CD8-positive, alpha-beta memory T cell (primary cell): ENCODE results near the gene KLC4. TPM values are rescaled to one million over a fixed set of nuclear protein-coding genes. Genes with fewer than 3 reads are reported as not detected.

ENCODE experiments used
- CTCF ChIA-PET: fragments of 350-600 bp; sonication (Branson Sonifier 250); formaldehyde crosslinking; loops from one replicate; lab custom pipeline; 2021; ENCODE audit warnings: antibody characterized with exemption; lab: Charles Lee
- POLR2A ChIA-PET: fragments of 350-600 bp; sonication (Branson Sonifier 250); formaldehyde crosslinking; loops from one replicate; lab custom pipeline; 2021; ENCODE audit warnings: antibody characterized with exemption; lab: Charles Lee
- DNase-seq, 5 donors: peaks; one replicate each; pipeline versions ENCODE4 v3.0.0 to v3.0.0-alpha.2; 2020 to 2022; ENCODE audit warnings: mixed read lengths in 1 of 5
- H3K27ac ChIP-seq: one replicate; pipeline ENCODE4 v1.7.0; 2013; ENCODE audit warnings: low read depth, mild to moderate bottlenecking, low read length, moderate library complexity
- H3K27me3 ChIP-seq: 2 replicates; pipeline ENCODE4 v1.7.0; 2013; ENCODE audit warnings: low read length, mild to moderate bottlenecking; ENCODE audit not compliant: insufficient read depth, poor library complexity, severe bottlenecking
- H3K36me3 ChIP-seq: 2 replicates; pipeline ENCODE4 v1.7.0; 2013; ENCODE audit warnings: mild to moderate bottlenecking, low read length, moderate library complexity; ENCODE audit not compliant: insufficient read depth
- H3K4me1 ChIP-seq: 2 replicates; pipeline ENCODE4 v1.7.0; 2013; ENCODE audit warnings: mild to moderate bottlenecking, low read length, moderate library complexity; ENCODE audit not compliant: insufficient read depth
- H3K4me3 ChIP-seq: 2 replicates; pipeline ENCODE4 v1.7.0; 2013; ENCODE audit warnings: mild to moderate bottlenecking, low read length
- H3K9me3 ChIP-seq: 2 replicates; pipeline ENCODE4 v1.7.0; 2013; ENCODE audit warnings: mild to moderate bottlenecking, low read length
- H3K27ac Mint-ChIP-seq, 8 donors: one replicate each; pipeline ENCODE4 v1.8.0; 2020 to 2021; ENCODE audit warnings: mixed read lengths in 8 of 8, mild to moderate bottlenecking in 6 of 8, inconsistent platforms in 3 of 8, moderate library complexity in 3 of 8
- H3K27me3 Mint-ChIP-seq, 2 donors: one replicate each; pipeline ENCODE4 v1.8.0; 2020 to 2021; ENCODE audit warnings: mixed read lengths in 2 of 2, mild to moderate bottlenecking in 1 of 2, moderate library complexity in 1 of 2
- H3K36me3 Mint-ChIP-seq, 3 donors: one replicate each; pipeline ENCODE4 v1.8.0; 2020 to 2021; ENCODE audit warnings: mixed read lengths in 3 of 3, inconsistent platforms in 1 of 3, mild to moderate bottlenecking in 1 of 3
- H3K4me1 Mint-ChIP-seq, 3 donors: one replicate each; pipeline ENCODE4 v1.8.0; 2020 to 2021; ENCODE audit warnings: mixed read lengths in 3 of 3, inconsistent platforms in 1 of 3, mild to moderate bottlenecking in 1 of 3
- H3K4me3 Mint-ChIP-seq, 7 donors: one replicate each; pipeline ENCODE4 v1.8.0; 2020 to 2021; ENCODE audit warnings: mixed read lengths in 7 of 7, mild to moderate bottlenecking in 6 of 7, moderate library complexity in 4 of 7, inconsistent platforms in 2 of 7
- H3K9me3 Mint-ChIP-seq, 5 donors: one replicate each; pipeline ENCODE4 v1.8.0; 2020 to 2022; ENCODE audit warnings: mixed read lengths in 5 of 5, mild to moderate bottlenecking in 3 of 5, moderate library complexity in 2 of 5, inconsistent platforms in 1 of 5
- polyA plus RNA-seq: library from polyadenylated mRNA; unstranded; fragments of 300-500 nt; fragmentation: Illumina TruSeq; gene quantifications from one replicate; pipeline ENCODE4 v1.2.3, GENCODE V29; 2021
- total RNA-seq, 2 experiments: library from RNA; stranded (reverse); gene quantifications; one replicate each; pipeline ENCODE4 v1.2.3, GENCODE V29; 2021

KLC4 gene
- total and polyA plus RNA-seq, 3 experiments from 2014 or later, result 11.1 to 12.3 (median 11.6) TPM

DNA sequence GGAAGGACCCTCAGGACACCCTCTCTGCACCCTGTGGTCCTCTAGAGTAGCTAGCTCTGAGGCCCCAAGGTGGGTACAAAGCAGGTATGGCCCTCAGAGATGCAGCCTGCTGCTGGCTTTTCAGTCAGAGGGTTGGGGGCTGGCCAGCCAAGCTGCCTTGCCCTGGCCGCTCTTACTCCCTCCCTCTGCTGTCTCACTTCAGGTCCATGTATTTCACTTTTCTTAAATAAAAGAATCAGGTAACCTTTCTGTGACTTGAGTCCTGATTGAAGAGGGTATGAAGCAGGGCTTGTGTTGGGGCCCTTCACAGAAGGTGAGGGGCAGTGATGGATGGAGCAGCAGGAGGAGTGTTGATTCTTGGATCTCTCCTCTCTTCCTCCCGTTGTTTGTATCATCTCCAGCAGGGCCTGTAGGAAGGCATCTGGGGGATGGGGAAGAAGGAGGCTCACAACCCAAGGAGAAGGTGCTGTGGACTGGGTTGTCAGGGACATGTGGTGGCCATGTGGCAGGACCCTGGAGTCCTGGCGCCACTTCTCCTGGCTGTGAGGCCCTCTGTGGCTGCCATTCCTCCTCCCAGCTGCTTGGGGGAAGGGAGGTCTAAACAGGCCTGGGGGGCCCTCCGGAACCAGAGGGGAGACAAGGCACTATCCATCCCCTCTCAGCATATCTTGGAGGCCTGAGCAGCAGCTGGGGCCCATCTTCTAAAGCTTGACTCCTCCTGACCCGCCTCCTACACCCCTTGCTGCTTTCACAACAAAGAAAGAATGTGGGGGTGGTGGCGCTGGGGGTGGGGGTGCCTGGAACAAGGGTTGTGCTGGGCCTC, 15.6 kb downstream of the KLC4 start:
- no peak for DNase-seq

DNA sequence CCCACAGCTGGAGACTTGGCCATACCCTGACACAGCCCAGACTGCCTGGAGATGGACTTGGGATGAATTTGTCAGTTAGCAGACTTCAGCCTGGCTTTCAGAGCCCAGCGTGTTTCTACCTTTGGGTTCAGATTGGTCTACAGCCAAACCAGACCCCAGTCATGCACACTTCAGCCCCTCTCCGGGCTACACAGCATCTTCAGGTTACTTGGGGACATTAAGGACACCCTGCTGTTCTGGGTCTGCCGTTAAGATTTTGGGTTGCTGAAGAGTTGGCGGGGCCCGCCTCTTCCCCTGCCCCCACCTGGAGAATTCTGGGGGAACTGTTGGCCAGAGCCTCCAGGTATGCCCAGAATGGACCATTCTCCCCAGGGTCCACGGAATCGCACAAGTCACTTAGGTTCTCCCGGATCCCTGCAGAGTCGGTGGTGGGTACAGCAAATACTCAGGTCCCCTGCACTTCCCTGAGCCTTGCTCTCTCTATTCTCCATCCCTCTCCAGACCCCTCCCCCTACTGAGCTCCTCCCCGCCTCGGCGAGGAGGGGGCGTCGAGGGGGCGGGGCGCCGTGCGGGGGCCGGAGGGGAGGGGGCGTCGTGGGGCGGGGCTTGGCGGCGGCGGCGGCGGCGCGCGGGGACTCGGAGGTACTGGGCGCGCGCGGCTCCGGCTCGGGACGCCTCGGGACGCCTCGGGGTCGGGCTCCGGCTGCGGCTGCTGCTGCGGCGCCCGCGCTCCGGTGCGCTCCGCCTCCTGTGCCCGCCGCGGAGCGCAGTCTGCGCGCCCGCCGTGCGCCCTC, 16.4 kb downstream of the KLC4 start, which contains the start of gene PTK7:
TSS of gene PTK7 (plus strand) at position 645 of the 794 bp plus-strand sequence. CDS start 175 bp downstream, outside the sequence.
- Histone ChIP-seq H3K27me3 (peaks cover 9% of the 10 kb centered on the region), H3K36me3 (no peaks in the 10 kb centered on the region), H3K4me1 (peaks cover 7% of the 10 kb centered on the region), H3K4me3 (peak within 1 kb of the TSS; percentile 49), H3K9me3 (no peaks in the 10 kb centered on the region), H3K27ac (no peak within 1 kb of the TSS)
- H3K36me3 Mint-ChIP-seq, result peaks cover 17 to 30% (median 26%) of the 10 kb centered on the region in 3 donors
- H3K4me3 Mint-ChIP-seq, result peak within 1 kb of the TSS; percentile 42 to 79 (median 62)
- no peak for DNase-seq
- no peak within 1 kb of the TSS for H3K27ac Mint-ChIP-seq
- H3K4me1 Mint-ChIP-seq, result peaks cover 0 to 20% (median 8%) of the 10 kb centered on the region in 3 donors
- no peaks in the 10 kb centered on the region for H3K9me3 Mint-ChIP-seq
- ChIA-PET CTCF (interaction anchor here (1.8 kb wide), 1 partner anchor 68 kb away, joined by 4 read pairs; no protein-coding TSS in a partner anchor), POLR2A (no interaction called here)
- H3K27me3 Mint-ChIP-seq, result peaks cover 20 to 21% of the 10 kb centered on the region in 2 donors

More for the DNA sequence above, 15.6 kb downstream of the KLC4 start:
- Mint-ChIP-seq H3K27ac (peak overlapping the region in 1 of 8 donors; percentile 81), H3K9me3 (no peaks in the 10 kb centered on the region), H3K4me1 (peaks cover 0 to 20% (median 8%) of the 10 kb centered on the region in 3 donors), H3K4me3 (peak overlapping the region; percentile 41 to 64 (median 59)), H3K36me3 (peaks cover 17 to 35% (median 26%) of the 10 kb centered on the region in 3 donors), H3K27me3 (peaks cover 20 to 21% of the 10 kb centered on the region in 2 donors)
- no peaks in the 10 kb centered on the region for H3K36me3 ChIP-seq
- H3K27ac ChIP-seq, result no peak overlapping the region
- no peaks in the 10 kb centered on the region for H3K9me3 ChIP-seq
- no peak overlapping the region for H3K4me3 ChIP-seq
- peaks cover 9% of the 10 kb centered on the region for H3K27me3 ChIP-seq
- ChIA-PET POLR2A (no interaction called here), CTCF (no interaction called here)
- peaks cover 7% of the 10 kb centered on the region for H3K4me1 ChIP-seq

DNA sequence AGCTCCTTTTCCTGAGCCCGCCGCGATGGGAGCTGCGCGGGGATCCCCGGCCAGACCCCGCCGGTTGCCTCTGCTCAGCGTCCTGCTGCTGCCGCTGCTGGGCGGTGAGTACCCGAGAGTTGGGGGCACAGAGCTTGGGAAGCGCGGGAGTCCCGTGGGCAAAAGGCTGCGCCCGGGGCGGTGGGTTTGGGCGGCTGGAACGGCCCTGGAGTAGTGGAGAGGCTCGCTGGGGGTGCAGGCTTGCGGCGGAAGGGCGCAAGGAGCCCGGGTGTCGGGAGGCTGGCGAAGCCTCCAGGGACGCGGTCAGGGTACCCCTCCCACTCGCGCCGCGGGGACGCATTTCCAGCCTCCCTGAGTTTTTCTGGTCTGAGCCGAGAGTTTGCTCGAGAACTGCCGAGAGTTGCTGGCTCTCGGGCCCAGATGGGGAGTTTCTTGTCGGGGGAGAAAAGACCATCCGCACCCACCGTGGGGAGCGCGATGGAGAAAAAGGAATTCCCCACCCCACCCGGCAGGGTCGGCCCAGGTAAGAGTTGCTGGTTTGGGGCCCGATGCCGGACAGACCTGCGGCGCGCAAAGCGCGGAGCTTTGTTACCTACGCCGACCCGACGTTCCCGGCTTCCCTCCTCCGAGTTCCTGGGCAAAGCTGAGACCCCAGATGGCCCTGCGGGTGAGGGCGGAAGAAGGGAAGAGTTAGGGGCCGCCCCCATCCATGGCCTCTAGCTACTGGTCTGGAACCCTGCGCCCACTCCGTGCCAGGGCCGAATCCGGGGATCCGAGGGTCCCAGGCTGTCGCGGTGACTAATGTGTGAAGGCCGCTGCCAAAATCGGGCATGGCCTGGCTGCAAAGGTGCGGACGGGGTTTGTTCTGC, 17.3 kb downstream of the KLC4 start:
- Histone ChIP-seq H3K36me3 (no peaks in the 10 kb centered on the region), H3K27ac (no peak overlapping the region), H3K4me3 (peak overlapping the region; percentile 49), H3K9me3 (no peaks in the 10 kb centered on the region), H3K27me3 (peaks cover 9% of the 10 kb centered on the region), H3K4me1 (peaks cover 7% of the 10 kb centered on the region)
- no peaks in the 10 kb centered on the region for H3K9me3 Mint-ChIP-seq
- ChIA-PET POLR2A (interaction anchor here (0.6 kb wide), 1 partner anchor 166 kb away, joined by 4 read pairs; no protein-coding TSS in a partner anchor), CTCF (interaction anchor here (0.9 to 1.8 kb wide), 2 partner anchors 42 to 67 kb away, joined by 3 to 4 read pairs; no protein-coding TSS in a partner anchor)
- DNase-seq, result no peak
- H3K36me3 Mint-ChIP-seq, result peaks cover 17 to 26% (median 26%) of the 10 kb centered on the region in 3 donors
- peak overlapping the region in 6 of 7 donors; percentile 35 to 79 (median 59) for H3K4me3 Mint-ChIP-seq
- H3K27me3 Mint-ChIP-seq, result peaks cover 20 to 24% of the 10 kb centered on the region in 2 donors
- no peak overlapping the region for H3K27ac Mint-ChIP-seq
- H3K4me1 Mint-ChIP-seq, result peaks cover 0 to 20% (median 8%) of the 10 kb centered on the region in 3 donors

DNA sequence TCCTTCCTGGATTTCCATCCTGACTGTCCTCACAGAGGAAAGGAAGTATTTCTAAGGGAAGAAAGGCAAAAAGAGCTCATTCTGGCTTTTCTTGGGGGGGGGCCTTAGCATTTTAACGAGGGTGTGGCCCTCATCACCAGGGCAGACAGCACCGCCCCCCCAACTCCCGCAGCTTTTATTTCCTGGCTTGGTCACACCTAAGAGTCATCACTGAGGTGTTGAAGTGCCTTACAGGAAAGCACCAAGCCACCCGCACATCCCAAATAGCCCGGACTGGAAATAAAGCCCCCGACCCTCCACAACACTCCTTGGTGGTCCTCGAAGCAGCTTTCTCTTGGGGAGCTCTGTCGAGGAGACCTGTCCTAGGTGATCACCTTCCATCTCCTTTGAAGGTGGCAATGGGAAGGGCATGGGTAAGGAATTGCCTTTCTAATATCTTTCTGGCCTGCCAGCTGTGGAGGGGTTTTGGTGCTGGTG, 17.9 kb downstream of the KLC4 start:
- Histone ChIP-seq H3K4me1 (peaks cover 7% of the 10 kb centered on the region), H3K9me3 (no peaks in the 10 kb centered on the region), H3K4me3 (no peak overlapping the region), H3K27me3 (peaks cover 9% of the 10 kb centered on the region), H3K27ac (no peak overlapping the region), H3K36me3 (no peaks in the 10 kb centered on the region)
- H3K4me1 Mint-ChIP-seq, result peaks cover 0 to 20% (median 8%) of the 10 kb centered on the region in 3 donors
- ChIA-PET POLR2A (interaction anchor here (0.6 kb wide), 1 partner anchor 167 kb away, joined by 4 read pairs; no protein-coding TSS in a partner anchor), CTCF (interaction anchor here (0.9 to 1.8 kb wide), 2 partner anchors 43 to 66 kb away, joined by 3 to 4 read pairs; no protein-coding TSS in a partner anchor)
- no peak overlapping the region for H3K27ac Mint-ChIP-seq
- peaks cover 20 to 24% of the 10 kb centered on the region in 2 donors for H3K27me3 Mint-ChIP-seq
- no peaks in the 10 kb centered on the region for H3K9me3 Mint-ChIP-seq
- no peak for DNase-seq
- H3K4me3 Mint-ChIP-seq, result peak overlapping the region in 6 of 7 donors; percentile 28 to 79 (median 54)
- H3K36me3 Mint-ChIP-seq, result peaks cover 12 to 19% (median 19%) of the 10 kb centered on the region in 3 donors

DNA sequence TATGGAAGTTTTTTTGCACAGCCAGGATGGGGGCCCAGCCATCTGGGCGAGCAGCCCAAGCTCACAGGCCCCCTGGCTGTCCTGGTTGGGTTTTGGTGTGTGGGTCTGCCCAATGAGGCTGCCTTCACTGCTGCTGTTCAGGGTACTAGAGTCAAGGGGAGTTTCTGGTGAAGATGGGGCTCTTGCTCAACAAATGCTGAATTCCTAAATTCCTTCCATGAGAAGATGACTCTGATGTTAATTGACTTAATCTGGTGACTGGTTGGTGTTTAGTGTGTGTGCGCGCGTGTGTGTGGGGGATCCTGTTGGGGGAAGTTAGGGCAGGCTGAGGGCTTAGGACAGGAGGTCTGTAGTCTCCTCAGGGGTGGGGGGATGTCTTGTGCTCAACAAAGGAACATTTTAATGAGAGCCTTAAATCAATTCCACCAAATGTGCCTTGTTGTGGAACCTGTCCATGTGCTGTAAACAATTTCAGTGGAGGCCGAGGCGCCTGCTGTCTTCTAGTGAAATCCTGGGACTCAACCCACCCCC, 18.6 kb downstream of the KLC4 start:
- H3K9me3 Mint-ChIP-seq, result no peaks in the 10 kb centered on the region
- Histone ChIP-seq H3K36me3 (no peaks in the 10 kb centered on the region), H3K27me3 (peaks cover 9% of the 10 kb centered on the region), H3K4me1 (peaks cover 7% of the 10 kb centered on the region), H3K9me3 (no peaks in the 10 kb centered on the region), H3K27ac (no peak overlapping the region), H3K4me3 (no peak overlapping the region)
- H3K36me3 Mint-ChIP-seq, result peaks cover 6 to 12% (median 12%) of the 10 kb centered on the region in 3 donors
- peaks cover 20 to 24% of the 10 kb centered on the region in 2 donors for H3K27me3 Mint-ChIP-seq
- H3K4me1 Mint-ChIP-seq, result peaks cover 0 to 20% (median 8%) of the 10 kb centered on the region in 3 donors
- no peak overlapping the region for H3K27ac Mint-ChIP-seq
- ChIA-PET CTCF (no interaction called here), POLR2A (no interaction called here)
- H3K4me3 Mint-ChIP-seq, result peak overlapping the region in 2 of 7 donors; percentile 5 to 8
- no peak for DNase-seq

DNA sequence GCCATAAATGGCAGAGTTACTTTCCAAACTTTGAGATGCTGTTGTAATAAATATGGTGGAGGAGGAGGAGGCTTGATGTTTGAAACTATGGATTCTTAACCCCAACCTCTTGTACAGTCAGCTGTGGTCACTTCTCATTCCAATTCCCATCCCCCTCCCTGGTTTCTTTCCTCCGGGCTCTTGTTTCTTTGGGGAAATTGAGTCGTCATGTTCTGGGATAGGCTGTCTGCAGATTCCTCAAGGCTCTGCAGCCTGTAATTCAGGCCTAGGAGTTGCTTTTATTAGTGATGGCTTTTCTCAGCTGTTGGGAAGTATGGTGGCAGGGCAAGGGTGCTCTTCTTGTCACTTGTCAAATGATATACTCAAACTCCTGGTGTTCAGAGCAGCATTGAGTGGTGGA, 19.3 kb downstream of the KLC4 start:
- Mint-ChIP-seq H3K9me3 (no peaks in the 10 kb centered on the region), H3K4me1 (peaks cover 0 to 20% (median 8%) of the 10 kb centered on the region in 3 donors), H3K27ac (no peak overlapping the region), H3K27me3 (peaks cover 17 to 28% of the 10 kb centered on the region in 2 donors), H3K36me3 (peaks cover 4 to 6% (median 6%) of the 10 kb centered on the region in 3 donors), H3K4me3 (no peak overlapping the region)
- POLR2A ChIA-PET, result no interaction called here
- peaks cover 9% of the 10 kb centered on the region for H3K27me3 ChIP-seq
- DNase-seq, result no peak
- H3K9me3 ChIP-seq, result no peaks in the 10 kb centered on the region
- CTCF ChIA-PET, result no interaction called here
- H3K27ac ChIP-seq, result no peak overlapping the region
- H3K4me3 ChIP-seq, result no peak overlapping the region
- H3K4me1 ChIP-seq, result peaks cover 7% of the 10 kb centered on the region
- H3K36me3 ChIP-seq, result no peaks in the 10 kb centered on the region

DNA sequence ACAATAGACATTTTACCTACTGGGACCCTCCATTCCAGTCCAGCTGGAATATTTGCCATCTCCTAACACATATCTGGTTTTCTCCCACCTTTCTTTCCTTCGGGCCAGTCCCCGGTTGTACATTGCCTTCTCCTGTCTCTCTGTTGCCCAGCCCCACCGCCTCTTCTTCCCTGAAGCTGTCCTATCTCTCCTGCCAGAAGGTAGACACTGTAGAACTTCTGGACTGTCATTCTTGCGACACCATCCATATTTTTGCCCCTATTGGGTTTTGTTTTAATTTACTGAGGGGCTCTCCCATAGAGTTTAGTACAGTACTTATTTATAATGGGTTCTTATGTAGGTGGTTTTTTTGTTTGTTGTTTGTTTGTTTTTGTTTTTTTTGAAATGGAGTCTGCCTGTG, 21.6 kb downstream of the KLC4 start:
- Mint-ChIP-seq H3K36me3 (no peaks in the 10 kb centered on the region), H3K9me3 (no peaks in the 10 kb centered on the region), H3K4me3 (no peak overlapping the region), H3K27me3 (peaks cover 13 to 35% of the 10 kb centered on the region in 2 donors), H3K4me1 (peaks cover 0 to 17% (median 6%) of the 10 kb centered on the region in 3 donors), H3K27ac (no peak overlapping the region)
- no peak for DNase-seq
- CTCF ChIA-PET, result interaction anchor here (1.7 kb wide), 1 partner anchor 8 kb away, joined by 4 read pairs; no protein-coding TSS in a partner anchor
- Histone ChIP-seq H3K4me1 (peaks cover 7% of the 10 kb centered on the region), H3K4me3 (no peak overlapping the region), H3K36me3 (no peaks in the 10 kb centered on the region), H3K27me3 (peaks cover 9% of the 10 kb centered on the region), H3K9me3 (no peaks in the 10 kb centered on the region), H3K27ac (no peak overlapping the region)
- POLR2A ChIA-PET, result no interaction called here
